PC-9 (cell line): Measurements from ENCODE around the gene PTPRM.

Experiments
- EZH2 ChIP-seq: fragments of 200-600 bp; sonication (generic); IDR thresholded peaks from 2 replicates; pipeline ENCODE4 v1.8.0; 2017; ENCODE audit warnings: antibody characterized with exemption, low read depth
- TF ChIP-seq, protein P1 (sequence below): fragments of 200-600 bp; sonication (generic); conservative IDR thresholded peaks from 2 replicates; pipeline ENCODE4 v1.6.1; 2017; ENCODE audit warnings: mixed run types, antibody characterized with exemption, mild to moderate bottlenecking, moderate library complexity

DNA sequence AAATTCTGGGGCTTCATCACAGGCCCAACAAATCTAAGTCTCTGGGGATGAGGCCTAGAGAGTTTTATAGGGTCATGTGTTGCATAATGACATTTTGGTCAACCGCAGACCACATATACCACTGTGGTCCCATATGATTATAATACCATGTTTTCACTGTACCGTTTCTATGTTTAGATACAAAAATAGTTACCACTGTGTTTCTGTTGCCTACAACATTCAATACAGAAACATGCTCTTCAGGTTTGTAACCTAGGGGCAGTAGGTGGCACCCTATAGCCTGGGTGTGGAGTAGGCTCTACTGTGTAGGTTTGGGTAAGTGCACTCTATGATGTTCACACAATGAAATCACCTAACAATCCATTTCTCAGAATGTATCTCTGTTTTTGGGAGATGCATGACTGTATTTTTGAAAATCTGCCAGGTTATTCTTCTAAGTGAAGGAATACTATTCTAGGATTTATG, 485.2 kb downstream of the PTPRM start:
- TF ChIP-seq, protein P1, sequence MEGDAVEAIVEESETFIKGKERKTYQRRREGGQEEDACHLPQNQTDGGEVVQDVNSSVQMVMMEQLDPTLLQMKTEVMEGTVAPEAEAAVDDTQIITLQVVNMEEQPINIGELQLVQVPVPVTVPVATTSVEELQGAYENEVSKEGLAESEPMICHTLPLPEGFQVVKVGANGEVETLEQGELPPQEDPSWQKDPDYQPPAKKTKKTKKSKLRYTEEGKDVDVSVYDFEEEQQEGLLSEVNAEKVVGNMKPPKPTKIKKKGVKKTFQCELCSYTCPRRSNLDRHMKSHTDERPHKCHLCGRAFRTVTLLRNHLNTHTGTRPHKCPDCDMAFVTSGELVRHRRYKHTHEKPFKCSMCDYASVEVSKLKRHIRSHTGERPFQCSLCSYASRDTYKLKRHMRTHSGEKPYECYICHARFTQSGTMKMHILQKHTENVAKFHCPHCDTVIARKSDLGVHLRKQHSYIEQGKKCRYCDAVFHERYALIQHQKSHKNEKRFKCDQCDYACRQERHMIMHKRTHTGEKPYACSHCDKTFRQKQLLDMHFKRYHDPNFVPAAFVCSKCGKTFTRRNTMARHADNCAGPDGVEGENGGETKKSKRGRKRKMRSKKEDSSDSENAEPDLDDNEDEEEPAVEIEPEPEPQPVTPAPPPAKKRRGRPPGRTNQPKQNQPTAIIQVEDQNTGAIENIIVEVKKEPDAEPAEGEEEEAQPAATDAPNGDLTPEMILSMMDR = no peak
- TF ChIP-seq EZH2 = no peak
